KOPT-K1 (cell line): ENCODE results near the gene THOC5.

ENCODE experiments used
- H3K27ac ChIP-seq: fragments of 200-600 bp; sonication (generic); 2 replicates; pipeline ENCODE4 v1.5.1; 2016; ENCODE audit warnings: antibody characterized with exemption, mild to moderate bottlenecking, low read depth, low read length; ENCODE audit not compliant: poor library complexity, severe bottlenecking
- H3K36me3 ChIP-seq: fragments of 200-600 bp; sonication (generic); 2 replicates; pipeline ENCODE4 v1.5.1; 2017; ENCODE audit warnings: antibody characterized with exemption, mild to moderate bottlenecking, low read length, moderate library complexity; ENCODE audit not compliant: insufficient read depth
- H3K9me3 ChIP-seq: fragments of 200-600 bp; sonication (generic); 2 replicates; pipeline ENCODE4 v1.5.1; 2017; ENCODE audit warnings: antibody characterized with exemption, low read length, mild to moderate bottlenecking; ENCODE audit not compliant: insufficient read depth, poor library complexity, severe bottlenecking

The THOC5 gene

GRCh38 chr22:29456211-29456671 is 97.3 kb downstream of the THOC5 start:
- no peak overlapping the region for H3K27ac ChIP-seq
- no peaks in the 10 kb centered on the region for H3K9me3 ChIP-seq
- no peaks in the 10 kb centered on the region for H3K36me3 ChIP-seq
